GM12801 (cell line): ENCODE results near the gene ECPAS.

Experiments used
- TF ChIP-seq, protein P1 (sequence below): IDR thresholded peaks from one replicate; pipeline ENCODE4 v1.5.1; 2011; ENCODE audit warnings: control low read depth; ENCODE audit not compliant: insufficient read length; ENCODE audit errors: extremely low read depth

Gene ECPAS

DNA sequence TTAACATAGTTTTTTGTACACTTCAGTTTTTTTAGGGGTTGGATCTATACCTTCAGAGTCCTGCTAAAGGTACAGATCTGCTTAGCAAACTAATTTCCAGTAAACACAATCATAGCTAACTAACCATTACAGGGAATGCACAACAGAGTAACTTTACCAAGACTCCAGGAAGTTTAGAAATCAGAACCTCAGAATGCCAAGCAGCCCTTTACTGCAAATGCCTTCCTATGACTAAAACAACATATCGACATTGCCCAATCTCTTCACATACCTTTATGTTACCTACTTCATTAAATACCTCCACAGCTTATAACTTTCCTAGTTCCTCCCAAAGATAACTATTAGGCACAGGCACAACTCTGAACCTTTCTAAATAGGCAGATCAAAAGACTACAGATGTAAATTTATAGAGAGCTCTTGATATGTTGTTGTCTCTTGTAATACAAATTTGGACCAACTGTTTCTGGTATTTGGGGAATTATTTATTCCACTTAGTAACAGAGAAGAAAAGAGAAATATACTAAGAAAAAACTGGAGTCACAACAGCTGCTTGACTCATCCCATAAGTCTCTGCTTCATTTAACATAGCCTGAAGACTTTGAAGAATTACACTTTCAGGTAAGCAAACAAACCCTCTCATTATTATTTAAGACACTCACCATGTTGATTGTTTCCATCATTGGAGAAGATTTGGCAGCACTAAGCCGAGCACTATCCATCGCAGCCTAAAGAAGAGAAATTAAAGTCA, 108.2 kb downstream of the ECPAS start:
- TF ChIP-seq, protein P1, sequence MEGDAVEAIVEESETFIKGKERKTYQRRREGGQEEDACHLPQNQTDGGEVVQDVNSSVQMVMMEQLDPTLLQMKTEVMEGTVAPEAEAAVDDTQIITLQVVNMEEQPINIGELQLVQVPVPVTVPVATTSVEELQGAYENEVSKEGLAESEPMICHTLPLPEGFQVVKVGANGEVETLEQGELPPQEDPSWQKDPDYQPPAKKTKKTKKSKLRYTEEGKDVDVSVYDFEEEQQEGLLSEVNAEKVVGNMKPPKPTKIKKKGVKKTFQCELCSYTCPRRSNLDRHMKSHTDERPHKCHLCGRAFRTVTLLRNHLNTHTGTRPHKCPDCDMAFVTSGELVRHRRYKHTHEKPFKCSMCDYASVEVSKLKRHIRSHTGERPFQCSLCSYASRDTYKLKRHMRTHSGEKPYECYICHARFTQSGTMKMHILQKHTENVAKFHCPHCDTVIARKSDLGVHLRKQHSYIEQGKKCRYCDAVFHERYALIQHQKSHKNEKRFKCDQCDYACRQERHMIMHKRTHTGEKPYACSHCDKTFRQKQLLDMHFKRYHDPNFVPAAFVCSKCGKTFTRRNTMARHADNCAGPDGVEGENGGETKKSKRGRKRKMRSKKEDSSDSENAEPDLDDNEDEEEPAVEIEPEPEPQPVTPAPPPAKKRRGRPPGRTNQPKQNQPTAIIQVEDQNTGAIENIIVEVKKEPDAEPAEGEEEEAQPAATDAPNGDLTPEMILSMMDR: no peak

DNA sequence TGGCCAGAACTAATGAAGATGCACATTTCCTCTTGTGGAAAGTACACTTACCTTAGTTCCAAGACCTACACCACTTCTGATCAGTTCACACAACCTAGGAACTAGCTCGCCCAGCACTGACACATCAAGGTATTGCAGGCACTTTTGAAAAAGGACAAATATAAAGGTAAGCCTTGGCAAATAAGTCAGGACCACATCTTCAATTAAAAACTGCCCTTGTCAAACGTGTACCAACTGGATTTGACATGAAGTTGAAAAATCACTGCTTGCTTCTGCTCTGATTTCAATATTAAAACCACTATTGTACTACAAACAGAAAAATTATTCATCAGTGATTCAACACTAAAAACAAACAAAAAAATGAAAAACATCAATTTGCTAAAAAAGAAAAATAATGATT, 109.1 kb downstream of the ECPAS start:
- TF ChIP-seq, protein P1: no peak

DNA sequence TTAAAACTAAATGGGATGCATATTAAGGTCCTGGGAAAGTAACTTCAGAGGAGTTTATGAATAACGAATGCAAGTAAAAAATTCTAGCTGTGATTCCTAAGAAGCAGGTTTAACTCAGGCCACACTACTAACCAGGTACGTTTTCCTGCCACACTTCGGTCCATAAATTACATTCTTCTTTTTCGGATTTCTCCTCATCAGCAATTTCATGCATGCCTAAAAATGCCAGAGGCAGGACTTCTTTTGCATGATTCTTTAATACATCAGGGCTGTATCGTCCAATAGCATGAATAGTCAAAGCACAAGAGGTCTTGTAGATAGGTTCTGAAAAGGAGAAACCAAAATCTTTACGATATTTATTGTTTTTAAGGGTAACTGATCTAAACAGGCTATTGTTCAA, 111.9 kb downstream of the ECPAS start:
- TF ChIP-seq, protein P1: no peak

DNA sequence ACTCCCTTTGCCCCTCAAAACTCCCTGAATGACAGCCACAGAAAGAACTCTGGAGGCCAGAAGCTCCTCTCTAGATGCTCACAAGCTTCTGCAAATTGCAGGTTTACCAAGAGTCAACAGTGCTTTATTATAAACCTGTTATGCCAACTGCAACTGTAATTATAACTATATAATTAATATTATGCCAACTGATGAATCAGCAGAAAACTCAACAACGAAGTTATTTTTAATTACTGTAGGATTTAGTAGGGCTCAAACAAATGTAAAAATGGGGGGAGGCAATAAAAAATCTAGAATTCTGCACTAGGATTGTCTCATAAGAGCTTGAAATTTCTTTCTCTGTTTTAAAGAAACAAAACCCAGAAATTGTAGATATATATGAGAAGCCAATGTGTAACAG, 117.2 kb downstream of the ECPAS start:
- TF ChIP-seq, protein P1: no peak

DNA sequence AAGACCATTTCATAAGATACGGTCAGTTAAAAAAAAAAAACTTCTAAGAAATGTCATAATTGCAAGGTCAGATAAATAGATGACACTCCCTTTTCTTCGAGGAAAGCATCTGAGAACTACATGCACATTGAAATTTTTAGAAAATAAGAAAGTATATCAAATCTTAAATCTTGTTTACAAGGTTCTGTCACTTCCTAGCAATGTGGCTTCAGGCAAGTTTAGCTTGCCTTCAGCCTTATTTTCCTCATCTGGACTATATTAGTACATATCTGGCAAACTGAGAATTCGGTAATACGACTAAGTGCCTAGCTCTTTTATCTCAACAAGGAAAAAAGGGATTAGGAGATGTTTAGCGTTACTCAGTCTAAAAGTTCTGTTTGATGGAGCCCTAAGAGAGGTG, 121.7 kb downstream of the ECPAS start:
- TF ChIP-seq, protein P1: no peak

DNA sequence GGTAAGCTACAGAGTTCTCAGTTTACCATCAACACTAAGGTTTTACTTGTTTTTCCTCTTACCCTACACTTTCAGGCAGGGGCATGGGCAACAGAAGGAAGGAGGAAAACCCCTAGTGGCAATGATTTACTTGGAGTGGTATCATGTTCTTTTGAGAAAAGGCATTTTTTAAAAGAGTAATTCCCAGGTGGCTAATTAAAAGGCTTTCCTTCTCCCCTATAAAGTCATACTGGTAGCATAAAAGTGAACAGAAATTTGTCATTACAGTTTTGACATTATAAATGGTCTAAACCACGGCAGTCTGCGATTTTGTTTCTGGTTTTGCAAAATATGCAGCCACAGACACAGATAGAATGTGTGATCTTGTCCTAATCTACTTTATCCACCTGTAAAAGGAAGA, 123.3 kb downstream of the ECPAS start:
- TF ChIP-seq, protein P1: no peak

DNA sequence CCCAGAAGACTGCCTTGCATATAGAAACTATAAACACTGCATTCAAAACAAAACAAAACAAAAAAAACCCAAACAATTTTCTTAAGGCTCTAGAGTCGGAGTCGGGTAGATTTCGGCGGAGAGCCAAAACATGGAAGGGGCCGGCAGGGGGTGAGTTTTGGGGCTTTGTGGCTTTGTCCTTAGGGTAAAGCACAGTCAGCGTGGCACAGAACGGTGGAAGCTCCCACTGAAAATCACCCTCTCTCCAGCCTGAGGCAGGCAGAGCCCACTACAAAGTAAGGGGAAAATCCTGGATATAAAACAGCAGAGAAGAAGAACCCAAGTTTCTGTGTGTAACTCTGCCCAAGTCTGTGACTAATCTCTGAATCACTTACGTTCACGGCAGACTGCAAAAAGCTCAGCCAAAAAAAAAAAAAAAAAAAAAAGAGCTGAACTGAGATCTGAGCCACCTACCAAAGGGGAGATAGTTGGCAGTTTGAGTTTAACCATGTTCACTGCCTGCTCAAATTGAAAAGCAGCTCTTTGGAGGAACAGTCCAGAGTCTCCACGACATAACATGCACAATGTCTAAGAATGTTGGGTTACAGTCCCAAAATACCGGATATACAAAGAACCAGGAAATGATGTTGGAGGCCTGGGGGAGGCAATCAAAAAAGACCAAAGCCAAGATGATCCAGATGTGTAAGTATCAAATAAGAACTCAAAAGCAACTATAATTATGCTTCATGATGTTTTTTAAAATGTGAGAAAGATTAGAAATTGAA, 127.5 kb downstream of the ECPAS start:
- TF ChIP-seq, protein P1: no peak
